Omental fat pad (tissue), 4 donors: Measurements from ENCODE around the gene NUDT4B. TPM values are rescaled to one million over a fixed set of nuclear protein-coding genes. Genes with fewer than 3 reads are reported as not detected.
A peak's percentile ranks its signal among the peaks of the same experiment; 100 is the strongest.
"Not testable (repeated sequence)": the region's sequence is repeated elsewhere in the genome, so short reads cannot be mapped to it uniquely, and the experiment has no call there.

Experiments used
- ATAC-seq: fragments of 150-250 bp; one replicate; pipeline ENCODE4 v1.9.1; 2016; ENCODE audit warnings: mild to moderate bottlenecking, moderate library complexity; ENCODE audit not compliant: low FRiP score
- DNase-seq: peaks from one replicate; pipeline ENCODE4 v3.0.0-alpha.2; 2019; ENCODE audit warnings: low spot score
- total RNA-seq, 4 donors: library from RNA; depleted of rRNA; stranded (reverse); fragments of >200 nt; gene quantifications; one replicate each; pipeline ENCODE4 v1.1.0, GENCODE V29; 2016

The NUDT4B gene
- 10 to 100 TPM; 25.1 to 45.4 (median 33.6) TPM for total RNA-seq

GRCh38 chr1:148748563-148749334, at the start of gene NUDT4B:
NUDT4B (plus strand) TSS chr1:148748774; CDS start chr1:148748953, 179 bp downstream.
- ATAC-seq: peak; percentile 72
- not testable (repeated sequence) for DNase-seq

GRCh38 chr1:148699357-148699756, 49.2 kb upstream of the NUDT4B start:
- DNase-seq, ATAC-seq: not testable (repeated sequence)

GRCh38 chr1:148702242-148702641, 46.3 kb upstream of the NUDT4B start:
- not testable (repeated sequence) for DNase-seq, ATAC-seq

- ATAC-seq, DNase-seq: not testable (repeated sequence)
Measured at GRCh38 chr1:148703973-148704591, 44.5 kb upstream of the NUDT4B start.

- ATAC-seq, DNase-seq: not testable (repeated sequence)
Measured at GRCh38 chr1:148705316-148705948, 43.1 kb upstream of the NUDT4B start.

GRCh38 chr1:148708779-148709333, 39.7 kb upstream of the NUDT4B start:
- not testable (repeated sequence) for ATAC-seq

GRCh38 chr1:148710772-148711523, 37.6 kb upstream of the NUDT4B start:
- ATAC-seq, DNase-seq: not testable (repeated sequence)

More at GRCh38 chr1:148708779-148709333, 39.7 kb upstream of the NUDT4B start:
- DNase-seq: not testable (repeated sequence)

GRCh38 chr1:148712353-148712752, 36.2 kb upstream of the NUDT4B start:
- not testable (repeated sequence) for DNase-seq, ATAC-seq

GRCh38 chr1:148715518-148715917, 33.1 kb upstream of the NUDT4B start:
- ATAC-seq: not testable (repeated sequence)

GRCh38 chr1:148716966-148717520, 31.5 kb upstream of the NUDT4B start:
- not testable (repeated sequence) for ATAC-seq, DNase-seq

More at GRCh38 chr1:148715518-148715917, 33.1 kb upstream of the NUDT4B start:
- not testable (repeated sequence) for DNase-seq

GRCh38 chr1:148720918-148721317, 27.7 kb upstream of the NUDT4B start:
- not testable (repeated sequence) for DNase-seq, ATAC-seq

GRCh38 chr1:148722758-148723157, 25.8 kb upstream of the NUDT4B start:
- ATAC-seq, DNase-seq: not testable (repeated sequence)

GRCh38 chr1:148723515-148723914, 25.1 kb upstream of the NUDT4B start:
- not testable (repeated sequence) for DNase-seq
- ATAC-seq: peak; percentile 89

- not testable (repeated sequence) for DNase-seq, ATAC-seq
Measured at GRCh38 chr1:148724872-148725271, 23.7 kb upstream of the NUDT4B start.

GRCh38 chr1:148727862-148728261, 20.7 kb upstream of the NUDT4B start:
- not testable (repeated sequence) for ATAC-seq, DNase-seq

GRCh38 chr1:148729128-148729527, 19.4 kb upstream of the NUDT4B start:
- not testable (repeated sequence) for ATAC-seq, DNase-seq

- DNase-seq, ATAC-seq: not testable (repeated sequence)
Measured at GRCh38 chr1:148729541-148729940, 19.0 kb upstream of the NUDT4B start.

- DNase-seq, ATAC-seq: not testable (repeated sequence)
Measured at GRCh38 chr1:148732277-148732676, 16.3 kb upstream of the NUDT4B start.
